ENCODE results near the gene COL4A6.

The COL4A6 gene

DNA sequence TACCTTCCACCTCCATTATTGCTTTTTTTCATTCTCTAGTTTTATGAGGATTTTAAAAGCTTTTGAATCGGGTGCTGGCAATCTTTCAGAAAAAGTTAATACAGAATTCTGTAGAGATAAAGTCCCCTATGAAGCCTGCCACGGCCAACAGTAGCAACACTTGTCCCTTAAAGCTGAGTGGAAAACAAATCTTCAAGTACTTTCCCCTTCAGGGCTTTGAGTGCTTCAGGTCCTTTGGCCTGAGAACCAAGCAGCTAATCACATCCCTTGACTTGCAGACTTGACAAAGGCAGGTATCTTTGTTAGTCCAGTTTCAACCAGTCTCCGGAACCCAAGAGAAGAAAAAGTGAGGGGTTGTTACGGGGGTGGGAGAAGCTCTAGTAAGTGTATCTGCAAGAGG lies 202.2 kb downstream of the COL4A6 start:
- Histone ChIP-seq H4K91ac (ENCODE audit: low read depth, low read length, poor library complexity) (no peak overlapping the region), H3K9me3 (replicated peaks in 1 of 2; ENCODE audit: control insufficient read depth in 2 of 2, insufficient read depth in 1 of 2, low read depth in 1 of 2, low read length in 2 of 2) (no peaks in the 10 kb centered on the region), H3K27me3 (ENCODE audit: control insufficient read depth in 3 of 3, insufficient read depth in 3 of 3, low read depth in 1 of 3, low read length in 3 of 3) (no peaks in the 10 kb centered on the region), H3K18ac (ENCODE audit: low read length) (no peak overlapping the region), H2BK12ac (ENCODE audit: low read length) (no peak overlapping the region), H3K4me2 (ENCODE audit: insufficient read depth, low read length, poor library complexity, severe bottlenecking) (no peak overlapping the region), H2BK5ac (ENCODE audit: low read length) (no peak overlapping the region), H3K4me1 (ENCODE audit: control insufficient read depth in 2 of 2, insufficient read depth in 1 of 2, low read depth in 1 of 2, low read length in 2 of 2) (no peaks in the 10 kb centered on the region), H3K79me1 (ENCODE audit: low read depth, low read length) (peaks cover 1% of the 10 kb centered on the region), H3K14ac (ENCODE audit: low read length) (no peak overlapping the region), H3K23ac (ENCODE audit: low read depth, low read length, poor library complexity) (no peak overlapping the region), H3K4ac (ENCODE audit: low read length) (no peak overlapping the region), H3K4me3 (ENCODE audit: low read length in 2 of 2) (no peak overlapping the region), H2AK5ac (ENCODE audit: low read depth, low read length) (no peak overlapping the region), H3K36me3 (replicated peaks in 1 of 2; ENCODE audit: control insufficient read depth in 2 of 2, insufficient read depth in 2 of 2, low read length in 2 of 2) (no peaks in the 10 kb centered on the region), H2AFZ (ENCODE audit: low read length) (no peak overlapping the region), H2BK15ac (ENCODE audit: low read length) (no peak overlapping the region), H4K8ac (ENCODE audit: low read depth, low read length) (no peak overlapping the region), H2BK120ac (ENCODE audit: low read depth, low read length) (no peak overlapping the region), H3K9ac (ENCODE audit: low read depth, low read length, poor library complexity) (no peak overlapping the region), H3K27ac (replicated peaks; ENCODE audit: low read length) (no peak overlapping the region)
- no peak for DNase-seq (ENCODE audit: low spot score)
- WGBS, 2 donors (ENCODE audit: extremely low coverage in 2 of 2, insufficient read length in 2 of 2, insufficient replicate concordance in 1 of 2), result no CpG with 5 or more reads among the region's 4 CpGs

DNA sequence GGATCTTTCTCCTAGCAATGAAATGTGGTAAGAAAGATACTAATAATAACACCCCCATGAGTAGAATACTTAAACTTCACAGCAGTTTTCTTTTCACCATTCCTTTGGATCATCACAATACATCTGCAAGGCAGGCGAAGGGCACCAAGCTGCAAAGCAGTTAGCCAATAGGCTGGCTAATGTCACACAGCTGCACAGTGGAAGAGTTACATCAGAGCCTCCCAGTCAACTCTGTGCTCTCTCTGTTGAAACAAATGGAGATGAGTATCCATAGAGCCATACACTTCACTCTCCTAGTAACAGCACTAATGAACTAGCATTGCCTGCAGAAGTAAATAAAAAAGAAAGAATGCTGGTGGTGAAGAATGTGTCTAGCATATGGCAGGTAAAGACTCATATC lies 207.6 kb downstream of the COL4A6 start:
- no peak overlapping the region for H2BK120ac ChIP-seq (ENCODE audit: low read depth, low read length)
- H3K4ac ChIP-seq (ENCODE audit: low read length), result no peak overlapping the region
- no peak overlapping the region for H2BK12ac ChIP-seq (ENCODE audit: low read length)
- no peak overlapping the region for H3K23ac ChIP-seq (ENCODE audit: low read depth, low read length, poor library complexity)
- H3K79me1 ChIP-seq (ENCODE audit: low read depth, low read length), result peaks cover 1% of the 10 kb centered on the region
- H3K4me2 ChIP-seq (ENCODE audit: insufficient read depth, low read length, poor library complexity, severe bottlenecking), result no peak overlapping the region
- no peak overlapping the region for H2BK15ac ChIP-seq (ENCODE audit: low read length)
- H3K14ac ChIP-seq (ENCODE audit: low read length), result no peak overlapping the region
- H4K91ac ChIP-seq (ENCODE audit: low read depth, low read length, poor library complexity), result no peak overlapping the region
- WGBS, 2 donors (ENCODE audit: extremely low coverage in 2 of 2, insufficient read length in 2 of 2, insufficient replicate concordance in 1 of 2), result no CpG with 5 or more reads among the region's 1 CpG
- DNase-seq (ENCODE audit: low spot score), result no peak
- no peak overlapping the region for H3K18ac ChIP-seq (ENCODE audit: low read length)
- no peaks in the 10 kb centered on the region for H3K27me3 ChIP-seq (ENCODE audit: control insufficient read depth in 3 of 3, insufficient read depth in 3 of 3, low read depth in 1 of 3, low read length in 3 of 3)
- H3K4me1 ChIP-seq (ENCODE audit: control insufficient read depth in 2 of 2, insufficient read depth in 1 of 2, low read depth in 1 of 2, low read length in 2 of 2), result no peaks in the 10 kb centered on the region
- no peak overlapping the region for H3K9ac ChIP-seq (ENCODE audit: low read depth, low read length, poor library complexity)
- H3K36me3 ChIP-seq (replicated peaks in 1 of 2; ENCODE audit: control insufficient read depth in 2 of 2, insufficient read depth in 2 of 2, low read length in 2 of 2), result no peaks in the 10 kb centered on the region
- H4K8ac ChIP-seq (ENCODE audit: low read depth, low read length), result no peak overlapping the region
- no peak overlapping the region for H2AFZ ChIP-seq (ENCODE audit: low read length)
- no peak overlapping the region for H2BK5ac ChIP-seq (ENCODE audit: low read length)
- H2AK5ac ChIP-seq (ENCODE audit: low read depth, low read length), result no peak overlapping the region
- H3K4me3 ChIP-seq (ENCODE audit: low read length in 2 of 2), result no peak overlapping the region
- no peak overlapping the region for H3K27ac ChIP-seq (replicated peaks; ENCODE audit: low read length)
- H3K9me3 ChIP-seq (replicated peaks in 1 of 2; ENCODE audit: control insufficient read depth in 2 of 2, insufficient read depth in 1 of 2, low read depth in 1 of 2, low read length in 2 of 2), result no peaks in the 10 kb centered on the region

DNA sequence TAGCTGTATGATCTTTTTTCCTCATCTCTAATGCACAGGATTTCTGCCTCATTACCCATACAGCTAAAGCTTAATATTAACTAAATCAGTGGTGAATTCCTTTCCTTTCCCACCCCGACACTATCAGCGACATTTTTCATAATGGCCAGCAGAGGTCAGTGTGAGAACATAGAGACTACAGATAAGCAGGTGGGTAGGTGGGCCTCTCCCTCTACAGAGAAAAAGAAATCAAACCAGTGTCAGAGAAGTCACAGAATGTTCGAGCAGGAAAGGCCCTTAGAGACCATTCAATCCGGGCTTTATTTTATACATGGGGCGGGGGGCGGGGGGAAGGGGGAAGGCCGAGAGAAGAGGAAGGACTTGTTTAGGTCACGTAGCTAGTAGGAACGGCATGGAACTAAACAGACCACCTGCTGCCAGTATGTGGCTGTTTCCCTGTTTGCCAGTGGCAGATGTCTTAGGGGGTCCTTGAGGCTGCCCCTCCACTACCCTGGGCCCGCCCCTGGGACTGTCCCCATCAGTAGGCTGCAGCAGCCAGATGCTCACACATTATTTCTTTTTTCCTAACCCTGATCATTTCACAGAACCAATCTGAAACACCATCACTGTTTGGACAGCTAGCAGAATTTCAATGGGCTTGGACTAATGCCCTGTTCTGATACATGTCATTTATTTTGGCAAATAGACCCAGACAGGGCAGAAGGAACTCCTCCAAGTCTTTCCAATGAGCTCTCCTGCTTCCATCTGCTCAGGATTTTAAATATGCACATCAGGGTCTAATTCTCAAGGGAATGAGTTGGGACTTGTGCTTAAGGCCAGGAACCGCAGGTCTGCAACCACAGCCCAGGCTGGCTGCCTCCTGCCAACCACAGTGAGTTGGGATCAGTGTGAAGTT lies 213.2 kb downstream of the COL4A6 start:
- Histone ChIP-seq H3K4ac (ENCODE audit: low read length) (no peak overlapping the region), H3K79me1 (ENCODE audit: low read depth, low read length) (peaks cover 2% of the 10 kb centered on the region), H3K27me3 (ENCODE audit: control insufficient read depth in 3 of 3, insufficient read depth in 3 of 3, low read depth in 1 of 3, low read length in 3 of 3) (no peaks in the 10 kb centered on the region), H2AK5ac (ENCODE audit: low read depth, low read length) (no peak overlapping the region), H2BK120ac (ENCODE audit: low read depth, low read length) (no peak overlapping the region), H3K9ac (ENCODE audit: low read depth, low read length, poor library complexity) (no peak overlapping the region), H4K91ac (ENCODE audit: low read depth, low read length, poor library complexity) (no peak overlapping the region), H2AFZ (ENCODE audit: low read length) (peak overlapping the region; percentile 53), H4K8ac (ENCODE audit: low read depth, low read length) (no peak overlapping the region), H3K36me3 (replicated peaks in 1 of 2; ENCODE audit: control insufficient read depth in 2 of 2, insufficient read depth in 2 of 2, low read length in 2 of 2) (peaks cover 0 to 6% of the 10 kb centered on the region in 2 donors), H2BK15ac (ENCODE audit: low read length) (no peak overlapping the region), H3K4me2 (ENCODE audit: insufficient read depth, low read length, poor library complexity, severe bottlenecking) (no peak overlapping the region), H3K4me1 (ENCODE audit: control insufficient read depth in 2 of 2, insufficient read depth in 1 of 2, low read depth in 1 of 2, low read length in 2 of 2) (peaks cover 0 to 3% of the 10 kb centered on the region in 2 donors), H3K4me3 (ENCODE audit: low read length in 2 of 2) (no peak overlapping the region), H3K18ac (ENCODE audit: low read length) (no peak overlapping the region), H2BK5ac (ENCODE audit: low read length) (no peak overlapping the region), H2BK12ac (ENCODE audit: low read length) (no peak overlapping the region), H3K23ac (ENCODE audit: low read depth, low read length, poor library complexity) (no peak overlapping the region), H3K9me3 (replicated peaks in 1 of 2; ENCODE audit: control insufficient read depth in 2 of 2, insufficient read depth in 1 of 2, low read depth in 1 of 2, low read length in 2 of 2) (no peaks in the 10 kb centered on the region), H3K27ac (replicated peaks; ENCODE audit: low read length) (no peak overlapping the region), H3K14ac (ENCODE audit: low read length) (no peak overlapping the region)
- WGBS, 2 donors (ENCODE audit: extremely low coverage in 2 of 2, insufficient read length in 2 of 2, insufficient replicate concordance in 1 of 2), result no CpG with 5 or more reads among the region's 11 CpGs
- peak; percentile 46 for DNase-seq (ENCODE audit: low spot score)

DNA sequence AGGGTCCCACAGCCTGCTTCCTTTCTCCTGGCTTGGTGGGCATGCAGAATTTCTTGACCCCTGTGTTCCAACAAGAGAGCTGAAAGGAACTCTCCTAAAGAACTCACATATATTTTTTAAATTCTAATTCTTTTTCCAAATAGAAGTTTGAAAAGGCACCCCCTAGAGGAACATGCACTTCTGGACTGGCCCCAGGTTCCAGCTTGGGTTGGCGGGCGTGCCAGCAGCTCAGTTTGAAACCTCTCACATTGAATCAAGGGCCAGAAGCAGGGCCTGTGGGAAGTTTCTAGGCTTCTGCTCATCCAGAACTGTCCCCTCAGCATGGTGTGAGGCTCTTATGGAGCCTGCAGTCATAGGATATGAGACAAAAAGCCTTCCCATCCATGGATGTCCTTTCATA lies 214.0 kb downstream of the COL4A6 start:
- Histone ChIP-seq H4K91ac (ENCODE audit: low read depth, low read length, poor library complexity) (no peak overlapping the region), H3K23ac (ENCODE audit: low read depth, low read length, poor library complexity) (no peak overlapping the region), H3K4ac (ENCODE audit: low read length) (no peak overlapping the region), H3K9me3 (replicated peaks in 1 of 2; ENCODE audit: control insufficient read depth in 2 of 2, insufficient read depth in 1 of 2, low read depth in 1 of 2, low read length in 2 of 2) (no peaks in the 10 kb centered on the region), H2AFZ (ENCODE audit: low read length) (no peak overlapping the region), H3K4me3 (ENCODE audit: low read length in 2 of 2) (no peak overlapping the region), H3K4me2 (ENCODE audit: insufficient read depth, low read length, poor library complexity, severe bottlenecking) (no peak overlapping the region), H3K14ac (ENCODE audit: low read length) (no peak overlapping the region), H2AK5ac (ENCODE audit: low read depth, low read length) (no peak overlapping the region), H3K36me3 (replicated peaks in 1 of 2; ENCODE audit: control insufficient read depth in 2 of 2, insufficient read depth in 2 of 2, low read length in 2 of 2) (peaks cover 2 to 6% of the 10 kb centered on the region in 2 donors), H3K9ac (ENCODE audit: low read depth, low read length, poor library complexity) (no peak overlapping the region), H2BK12ac (ENCODE audit: low read length) (no peak overlapping the region), H3K79me1 (ENCODE audit: low read depth, low read length) (peaks cover 2% of the 10 kb centered on the region), H3K27me3 (ENCODE audit: control insufficient read depth in 3 of 3, insufficient read depth in 3 of 3, low read depth in 1 of 3, low read length in 3 of 3) (no peaks in the 10 kb centered on the region), H2BK5ac (ENCODE audit: low read length) (no peak overlapping the region), H4K8ac (ENCODE audit: low read depth, low read length) (no peak overlapping the region), H3K27ac (replicated peaks; ENCODE audit: low read length) (no peak overlapping the region), H3K18ac (ENCODE audit: low read length) (no peak overlapping the region), H2BK15ac (ENCODE audit: low read length) (no peak overlapping the region), H2BK120ac (ENCODE audit: low read depth, low read length) (no peak overlapping the region), H3K4me1 (ENCODE audit: control insufficient read depth in 2 of 2, insufficient read depth in 1 of 2, low read depth in 1 of 2, low read length in 2 of 2) (peaks cover 0 to 3% of the 10 kb centered on the region in 2 donors)
- no peak for DNase-seq (ENCODE audit: low spot score)
- no CpG with 5 or more reads among the region's 2 CpGs for WGBS, 2 donors (ENCODE audit: extremely low coverage in 2 of 2, insufficient read length in 2 of 2, insufficient replicate concordance in 1 of 2)

Measured in neuronal stem cell (in vitro differentiated cells).